Measurements from ENCODE around the gene MICU2. TPM values are rescaled to one million over a fixed set of nuclear protein-coding genes. Genes with fewer than 3 reads are reported as not detected.

The MICU2 gene
- total RNA-seq, 1 donor from 2014 or later: 35.7 TPM

DNA sequence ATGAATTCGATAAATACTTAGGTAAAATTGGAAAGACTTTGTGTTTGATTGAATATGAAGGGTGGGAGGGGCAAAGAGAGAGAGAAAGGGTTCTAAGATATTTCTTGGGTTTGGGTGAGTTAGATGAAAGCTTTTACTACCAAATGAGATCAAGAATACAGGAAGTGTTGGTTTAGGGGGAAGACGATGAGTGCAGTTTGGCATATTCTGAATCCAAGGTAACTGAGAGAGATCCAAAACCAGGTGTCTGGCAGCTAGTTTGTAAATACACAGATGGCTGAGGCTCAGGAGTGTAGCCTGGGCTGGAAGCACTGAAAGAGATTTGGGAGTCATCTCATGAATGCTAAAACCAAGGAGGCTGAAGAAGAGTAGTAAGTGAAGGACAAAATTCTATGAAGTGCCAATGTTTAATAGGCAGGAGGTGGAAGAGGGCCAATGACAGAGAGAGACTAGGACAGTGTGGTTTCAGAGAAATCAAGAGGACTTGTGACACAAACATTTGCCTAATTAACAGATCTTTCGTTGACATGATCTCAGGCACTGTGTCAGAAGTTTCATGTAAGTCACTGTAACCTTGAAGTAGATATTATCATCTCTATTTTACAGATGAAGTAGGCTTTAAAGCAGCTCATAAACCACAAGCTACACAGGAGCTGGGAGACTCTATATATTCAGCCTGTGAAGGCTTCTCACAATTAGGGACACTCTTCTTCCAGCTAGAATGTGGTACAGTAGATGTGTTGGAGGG is 74.7 kb downstream of the MICU2 start:
- no peak overlapping the region for H3K27ac Mint-ChIP-seq
- DNase-seq (ENCODE audit: extremely low spot score, unreplicated experiment): no peak
- no peaks in the 10 kb centered on the region for H3K27me3 Mint-ChIP-seq
- no peak overlapping the region for H3K4me3 Mint-ChIP-seq
- H3K36me3 Mint-ChIP-seq: peaks cover 13% of the 10 kb centered on the region
- TF ChIP-seq, protein P1, sequence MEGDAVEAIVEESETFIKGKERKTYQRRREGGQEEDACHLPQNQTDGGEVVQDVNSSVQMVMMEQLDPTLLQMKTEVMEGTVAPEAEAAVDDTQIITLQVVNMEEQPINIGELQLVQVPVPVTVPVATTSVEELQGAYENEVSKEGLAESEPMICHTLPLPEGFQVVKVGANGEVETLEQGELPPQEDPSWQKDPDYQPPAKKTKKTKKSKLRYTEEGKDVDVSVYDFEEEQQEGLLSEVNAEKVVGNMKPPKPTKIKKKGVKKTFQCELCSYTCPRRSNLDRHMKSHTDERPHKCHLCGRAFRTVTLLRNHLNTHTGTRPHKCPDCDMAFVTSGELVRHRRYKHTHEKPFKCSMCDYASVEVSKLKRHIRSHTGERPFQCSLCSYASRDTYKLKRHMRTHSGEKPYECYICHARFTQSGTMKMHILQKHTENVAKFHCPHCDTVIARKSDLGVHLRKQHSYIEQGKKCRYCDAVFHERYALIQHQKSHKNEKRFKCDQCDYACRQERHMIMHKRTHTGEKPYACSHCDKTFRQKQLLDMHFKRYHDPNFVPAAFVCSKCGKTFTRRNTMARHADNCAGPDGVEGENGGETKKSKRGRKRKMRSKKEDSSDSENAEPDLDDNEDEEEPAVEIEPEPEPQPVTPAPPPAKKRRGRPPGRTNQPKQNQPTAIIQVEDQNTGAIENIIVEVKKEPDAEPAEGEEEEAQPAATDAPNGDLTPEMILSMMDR (conservative IDR thresholded peaks at IDR 0.05): no peak
- no peaks in the 10 kb centered on the region for H3K9me3 Mint-ChIP-seq
- no peaks in the 10 kb centered on the region for H3K4me1 Mint-ChIP-seq (ENCODE audit: unreplicated experiment)

DNA sequence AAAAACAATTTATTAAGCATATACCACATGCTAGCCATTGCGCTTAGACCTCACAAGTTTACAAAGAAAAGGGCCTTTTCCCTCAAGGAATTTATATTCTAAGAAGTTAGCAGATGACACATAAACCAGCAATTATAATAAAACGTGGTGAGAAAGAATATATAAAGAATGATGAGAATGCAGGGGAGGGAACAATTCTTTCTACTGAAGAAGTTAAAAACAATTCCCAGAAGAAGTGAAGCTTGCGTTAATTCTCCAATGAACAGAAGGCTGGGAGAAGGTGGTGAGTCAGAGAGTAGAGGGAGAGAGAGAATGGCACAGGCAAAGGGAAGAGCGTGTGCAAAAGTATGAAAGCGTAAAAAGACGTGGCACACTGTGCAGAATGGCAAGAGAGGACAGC is 75.4 kb downstream of the MICU2 start:
- H3K27ac Mint-ChIP-seq: no peak overlapping the region
- TF ChIP-seq, protein P1 (conservative IDR thresholded peaks at IDR 0.05): no peak
- H3K9me3 Mint-ChIP-seq: no peaks in the 10 kb centered on the region
- no peaks in the 10 kb centered on the region for H3K27me3 Mint-ChIP-seq
- peaks cover 13% of the 10 kb centered on the region for H3K36me3 Mint-ChIP-seq
- no peak overlapping the region for H3K4me3 Mint-ChIP-seq
- no peak for DNase-seq (ENCODE audit: extremely low spot score, unreplicated experiment)
- no peaks in the 10 kb centered on the region for H3K4me1 Mint-ChIP-seq (ENCODE audit: unreplicated experiment)

DNA sequence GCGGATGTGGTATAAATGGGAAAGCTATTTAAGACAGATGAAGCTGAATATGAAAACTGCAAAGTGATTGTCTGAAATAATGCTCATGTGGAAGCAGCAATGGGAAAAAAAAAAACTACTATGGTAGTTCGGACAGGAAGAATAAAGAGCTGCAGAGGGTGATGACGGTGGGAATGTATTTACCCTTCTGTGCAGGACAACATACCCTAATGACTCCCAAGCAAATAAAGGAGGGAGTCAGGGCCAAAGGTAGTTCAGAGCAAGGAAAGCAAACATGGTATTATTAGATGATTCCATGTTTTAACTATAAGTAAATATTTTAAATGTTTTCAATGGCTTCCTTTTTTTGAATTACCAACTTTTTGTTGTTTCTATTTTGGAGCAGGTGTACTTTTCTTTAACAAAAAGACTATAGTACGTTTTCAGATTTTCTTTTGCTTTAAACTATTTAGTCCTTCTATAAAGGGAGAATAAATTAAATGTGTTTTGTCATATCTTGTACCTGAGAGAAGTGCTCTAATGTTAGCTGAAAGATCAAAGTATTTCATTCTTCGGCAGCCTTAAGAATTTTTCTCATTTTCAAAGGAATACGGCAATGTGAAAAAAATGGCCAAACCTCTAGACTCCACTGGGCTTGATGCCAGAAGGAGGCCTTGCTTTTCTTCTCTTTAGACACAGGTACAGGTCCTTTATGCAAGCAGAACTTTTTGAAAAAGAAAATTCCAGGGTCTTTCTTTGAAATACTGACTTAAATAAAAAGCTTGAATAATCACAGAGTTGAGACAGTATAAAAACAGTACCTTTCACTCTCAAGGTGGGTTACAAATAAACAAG is 77.0 kb downstream of the MICU2 start:
- H3K36me3 Mint-ChIP-seq: peaks cover 13% of the 10 kb centered on the region
- TF ChIP-seq, protein P1 (conservative IDR thresholded peaks at IDR 0.05): no peak
- H3K9me3 Mint-ChIP-seq: no peaks in the 10 kb centered on the region
- H3K27ac Mint-ChIP-seq: no peak overlapping the region
- no peaks in the 10 kb centered on the region for H3K27me3 Mint-ChIP-seq
- no peaks in the 10 kb centered on the region for H3K4me1 Mint-ChIP-seq (ENCODE audit: unreplicated experiment)
- no peak for DNase-seq (ENCODE audit: extremely low spot score, unreplicated experiment)
- no peak overlapping the region for H3K4me3 Mint-ChIP-seq

DNA sequence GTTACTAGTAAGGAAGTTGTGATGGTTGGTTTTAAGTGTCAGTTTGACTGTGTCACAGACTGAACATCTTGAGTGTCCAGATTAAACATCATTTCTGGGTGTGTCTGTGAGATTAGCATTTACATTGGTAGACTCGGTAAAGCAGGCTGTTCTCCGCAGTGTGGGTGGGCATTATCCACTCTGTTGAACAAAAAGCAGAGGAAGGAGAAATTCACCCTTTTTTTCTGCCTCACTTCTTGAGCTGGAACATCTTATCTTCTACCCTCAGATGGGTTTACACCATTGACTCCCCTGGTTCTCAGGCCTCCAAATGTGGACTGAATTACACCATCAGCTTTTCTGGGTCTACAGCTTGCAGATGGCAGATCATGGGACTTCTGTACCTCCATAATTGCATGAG is 81.1 kb downstream of the MICU2 start:
- DNase-seq (ENCODE audit: extremely low spot score, unreplicated experiment): no peak
- TF ChIP-seq, protein P1 (conservative IDR thresholded peaks at IDR 0.05): no peak
- H3K27ac Mint-ChIP-seq: no peak overlapping the region
- H3K4me3 Mint-ChIP-seq: no peak overlapping the region
- H3K9me3 Mint-ChIP-seq: no peaks in the 10 kb centered on the region
- H3K4me1 Mint-ChIP-seq (ENCODE audit: unreplicated experiment): no peaks in the 10 kb centered on the region
- peaks cover 21% of the 10 kb centered on the region for H3K36me3 Mint-ChIP-seq
- no peaks in the 10 kb centered on the region for H3K27me3 Mint-ChIP-seq

DNA sequence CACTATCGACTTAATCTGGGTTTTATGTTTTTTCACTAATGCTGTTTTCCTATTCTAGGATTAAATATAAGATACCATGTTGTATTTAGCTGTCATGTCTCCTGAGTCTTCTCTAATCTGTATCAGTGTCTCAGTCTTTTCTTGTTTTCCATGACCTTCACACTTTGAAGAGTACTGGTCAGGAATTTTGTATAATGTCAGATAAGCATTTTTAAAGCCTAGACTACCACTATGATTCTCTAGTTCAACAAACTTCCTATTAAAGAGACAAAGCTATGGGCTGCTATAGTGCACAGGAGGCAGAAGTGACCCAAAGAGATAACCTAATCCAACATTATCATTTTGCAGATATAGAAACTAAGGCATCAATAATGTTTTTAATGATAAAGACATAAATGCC is 81.8 kb downstream of the MICU2 start:
- TF ChIP-seq, protein P1 (conservative IDR thresholded peaks at IDR 0.05): no peak
- H3K36me3 Mint-ChIP-seq: peaks cover 21% of the 10 kb centered on the region
- H3K27ac Mint-ChIP-seq: no peak overlapping the region
- no peak for DNase-seq (ENCODE audit: extremely low spot score, unreplicated experiment)
- H3K4me3 Mint-ChIP-seq: no peak overlapping the region
- no peaks in the 10 kb centered on the region for H3K9me3 Mint-ChIP-seq
- no peaks in the 10 kb centered on the region for H3K4me1 Mint-ChIP-seq (ENCODE audit: unreplicated experiment)
- no peaks in the 10 kb centered on the region for H3K27me3 Mint-ChIP-seq

All from type B pancreatic cell (in vitro differentiated cells).